NB4 (cell line): ENCODE measurements around the gene SGTA.

Source experiments
- DNase-seq: peaks from one replicate; pipeline ENCODE4 v3.0.0; 2010; ENCODE audit warnings: low read depth
- H3K4me3 ChIP-seq: one replicate; pipeline ENCODE4 v1.5.1; 2011; ENCODE audit warnings: mild to moderate bottlenecking, low read depth, low read length, moderate library complexity
- CTCF ChIP-seq: IDR thresholded peaks from one replicate; pipeline ENCODE4 v1.5.1; 2012; ENCODE audit warnings: low read depth, low read length
- MAX ChIP-seq: IDR thresholded peaks from 2 replicates; pipeline ENCODE4 v1.6.1; 2011; ENCODE audit warnings: low read depth, low read length
- MYC ChIP-seq: IDR thresholded peaks from 2 replicates; pipeline ENCODE4 v1.6.1; 2011; ENCODE audit warnings: low read depth, low read length
- POLR2A ChIP-seq: IDR thresholded peaks from 2 replicates; pipeline ENCODE4 v1.6.1; 2011; ENCODE audit warnings: mild to moderate bottlenecking; ENCODE audit not compliant: insufficient read length; ENCODE audit errors: extremely low read depth

Gene SGTA

GRCh38 chr19:2791876-2792275, 8.8 kb upstream of the SGTA start:
- no peak overlapping the region for H3K4me3 ChIP-seq
- no peak for TF ChIP-seq CTCF
- no peak for TF ChIP-seq MAX
- TF ChIP-seq POLR2A = no peak
- TF ChIP-seq MYC = no peak
- no peak for DNase-seq

DNA sequence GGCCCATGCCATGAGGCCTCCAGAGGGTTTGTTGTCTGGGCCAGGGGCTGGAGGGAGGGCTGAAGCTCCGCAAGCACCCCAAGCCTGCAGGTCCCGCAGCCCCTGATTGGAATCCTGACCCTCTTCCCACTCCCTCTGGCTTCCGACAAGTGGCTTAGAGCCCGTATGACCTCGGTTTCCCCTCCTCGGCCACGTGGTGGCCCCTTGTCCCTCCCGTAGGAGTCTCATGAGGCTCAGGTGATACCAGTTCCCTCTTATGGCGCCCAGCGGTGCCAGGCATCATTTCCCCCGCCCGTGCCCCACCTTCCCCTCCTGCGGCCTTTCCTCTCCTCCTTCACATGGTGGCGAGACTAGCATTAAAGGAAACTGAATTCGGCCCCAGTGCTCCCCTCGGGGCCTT, 8.4 kb upstream of the SGTA start:
- no peak for DNase-seq
- no peak for TF ChIP-seq POLR2A
- no peak for TF ChIP-seq CTCF
- no peak for TF ChIP-seq MYC
- TF ChIP-seq MAX = no peak
- H3K4me3 ChIP-seq = no peak overlapping the region

- no peak for TF ChIP-seq MAX
- TF ChIP-seq CTCF = no peak
- TF ChIP-seq MYC = no peak
- no peak for TF ChIP-seq POLR2A
- no peak for DNase-seq
- H3K4me3 ChIP-seq = no peak overlapping the region
Measured at GRCh38 chr19:2790557-2791271, 7.6 kb upstream of the SGTA start.

DNA sequence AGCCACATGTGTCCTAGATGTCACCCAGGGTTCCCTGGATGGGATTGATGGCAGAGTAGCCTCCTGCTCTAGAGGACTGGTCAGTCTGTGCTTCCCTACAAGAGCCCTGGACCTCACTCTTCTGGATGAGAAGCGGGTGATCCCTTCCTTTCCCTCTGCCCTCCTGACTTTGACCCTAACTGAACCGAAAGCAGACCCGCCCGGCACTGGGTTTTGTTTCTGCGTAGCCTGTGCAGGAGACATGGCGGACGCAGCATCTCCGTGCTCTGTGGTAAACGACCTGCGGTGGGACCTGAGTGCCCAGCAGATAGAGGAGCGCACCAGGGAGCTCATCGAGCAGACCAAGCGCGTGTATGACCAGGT, 7.1 kb upstream of the SGTA start:
- DNase-seq = no peak
- no peak overlapping the region for H3K4me3 ChIP-seq
- TF ChIP-seq POLR2A = no peak

DNA sequence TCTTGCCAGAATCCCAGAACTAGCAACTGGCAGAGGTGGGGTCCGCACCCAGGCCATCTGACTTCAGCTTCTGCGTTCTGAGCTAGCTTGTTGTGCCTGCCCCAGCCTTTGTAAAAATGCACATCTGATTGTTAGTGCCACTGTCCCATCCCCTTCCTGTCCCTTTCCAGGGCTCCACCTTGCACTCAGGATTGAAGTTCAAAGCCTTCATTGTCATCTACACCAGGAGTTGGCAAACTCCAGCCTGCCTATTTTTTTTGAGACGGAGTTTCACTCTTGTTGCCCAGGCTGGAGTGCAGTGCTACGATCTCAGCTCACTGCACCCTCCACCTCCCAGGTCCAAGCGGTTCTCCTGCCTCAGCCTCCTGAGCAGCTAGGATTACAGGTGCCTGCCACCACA, 5.2 kb upstream of the SGTA start:
- DNase-seq = no peak
- TF ChIP-seq MYC = no peak
- no peak for TF ChIP-seq POLR2A
- TF ChIP-seq MAX = no peak
- no peak for TF ChIP-seq CTCF
- no peak overlapping the region for H3K4me3 ChIP-seq

DNA sequence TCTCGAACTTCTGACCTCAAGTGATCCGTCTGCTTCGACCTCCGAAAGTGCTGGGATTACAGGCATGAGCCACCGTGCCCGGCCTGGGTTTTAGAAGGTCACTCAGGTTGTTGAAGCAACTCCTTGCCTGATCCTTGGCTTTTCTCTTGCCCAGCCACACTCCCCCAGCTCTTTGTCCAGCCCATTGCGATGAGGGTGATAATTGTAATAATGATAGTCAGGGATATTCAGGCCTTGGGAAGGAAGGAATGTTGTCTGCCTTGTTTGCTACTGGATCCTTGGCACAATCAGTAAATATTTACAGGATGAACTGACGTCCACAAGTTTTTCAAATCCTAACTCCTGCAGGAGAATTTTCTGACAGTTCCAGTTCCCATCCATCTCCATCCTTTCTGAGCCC, 4.0 kb upstream of the SGTA start:
- no peak for TF ChIP-seq POLR2A
- TF ChIP-seq CTCF = no peak
- TF ChIP-seq MYC = no peak
- TF ChIP-seq MAX = no peak
- DNase-seq = no peak
- peak overlapping the region; percentile 21 for H3K4me3 ChIP-seq
